BLaER1 treated with 17β-estradiol and CSF1 and Interleukin-3, amounts not matched to agents 10 nM and 100 nM (cell line): ENCODE measurements around the gene TEX44.
"Not testable (repeated sequence)": the region's sequence is repeated elsewhere in the genome, so short reads cannot be mapped to it uniquely, and the experiment has no call there.

Experiments used
- H3K27ac ChIP-seq, 11 experiments: shearing (Covaris generic); formaldehyde crosslinking; 2 replicates each; pipeline ENCODE4 v1.8.1; 2022
- H3K27me3 ChIP-seq, 11 experiments: shearing (Covaris generic); formaldehyde crosslinking; 2 replicates each; pipeline ENCODE4 v1.8.1; 2022
- H3K36me3 ChIP-seq, 11 experiments: shearing (Covaris generic); formaldehyde crosslinking; 2 replicates each; pipeline ENCODE4 v1.8.1; 2022
- H3K4me1 ChIP-seq, 10 experiments: shearing (Covaris generic); formaldehyde crosslinking; 2 replicates each; pipeline ENCODE4 v1.8.1; 2022
- H3K4me2 ChIP-seq, 11 experiments: shearing (Covaris generic); formaldehyde crosslinking; 2 replicates each; pipeline ENCODE4 v1.8.1; 2022
- H3K4me3 ChIP-seq, 10 experiments: shearing (Covaris generic); formaldehyde crosslinking; 2 replicates each; pipeline ENCODE4 v1.8.1; 2022
- H3K9ac ChIP-seq, 11 experiments: shearing (Covaris generic); formaldehyde crosslinking; 2 replicates each; pipeline ENCODE4 v1.8.1; 2022
- H3K9me3 ChIP-seq, 11 experiments: shearing (Covaris generic); formaldehyde crosslinking; replicated peaks in 1 of 11; 2 replicates each; pipeline ENCODE4 v1.8.1; 2022
- H4K20me1 ChIP-seq, 11 experiments: shearing (Covaris generic); formaldehyde crosslinking; 2 replicates each; pipeline ENCODE4 v1.8.1; 2022
- Cebpa-rat ChIP-seq, 11 experiments: shearing (Covaris generic); IDR thresholded peaks; 2 replicates each; pipeline ENCODE4 v1.8.1; 2022

The TEX44 gene

GRCh38 chr2:231576465-231576864, 16.2 kb upstream of the TEX44 start:
- no peak overlapping the region for H3K4me3 ChIP-seq
- peak overlapping the region in 4 of 11 experiments; percentile 12 to 45 (median 40); a peak in 4 of 22 replicates for H3K27ac ChIP-seq
- no peak for TF ChIP-seq Cebpa-rat (IDR thresholded peaks at IDR 0.05)
- peak overlapping the region in 9 of 11 experiments; percentile 21 to 59 (median 45); a peak in 15 of 22 replicates for H3K4me2 ChIP-seq
- H3K9ac ChIP-seq, result peak overlapping the region in 2 of 11 experiments; percentile 3 to 17; a peak in 2 of 22 replicates
- H3K4me1 ChIP-seq, result peaks cover 5 to 18% (median 14%) of the 10 kb centered on the region in 10 experiments; a peak in 19 of 20 replicates
- no peaks in the 10 kb centered on the region for H4K20me1 ChIP-seq
- peaks cover 0 to 12% (median 0%) of the 10 kb centered on the region in 11 experiments; a peak in 4 of 22 replicates for H3K9me3 ChIP-seq
- H3K36me3 ChIP-seq, result no peaks in the 10 kb centered on the region
- no peaks in the 10 kb centered on the region for H3K27me3 ChIP-seq

- H3K9ac ChIP-seq, H3K4me3 ChIP-seq, H3K27ac ChIP-seq, H3K36me3 ChIP-seq, H3K27me3 ChIP-seq, H4K20me1 ChIP-seq, H3K4me2 ChIP-seq: not testable (repeated sequence)
- peaks cover 5 to 16% (median 13%) of the 10 kb centered on the region in 10 experiments; a peak in 19 of 20 replicates for H3K4me1 ChIP-seq
- H3K9me3 ChIP-seq, result peaks cover 0 to 12% (median 0%) of the 10 kb centered on the region in 11 experiments; a peak in 4 of 22 replicates
Measured at GRCh38 chr2:231578655-231579054, 14.0 kb upstream of the TEX44 start.

- no peaks in the 10 kb centered on the region for H3K36me3 ChIP-seq
- TF ChIP-seq Cebpa-rat (IDR thresholded peaks at IDR 0.05), result no peak
- H3K4me2 ChIP-seq, result no peak overlapping the region
- no peak overlapping the region for H3K9ac ChIP-seq
- no peaks in the 10 kb centered on the region for H3K27me3 ChIP-seq
- peaks cover 0 to 12% (median 0%) of the 10 kb centered on the region in 11 experiments; a peak in 4 of 22 replicates for H3K9me3 ChIP-seq
- H3K4me1 ChIP-seq, result peaks cover 5 to 16% (median 13%) of the 10 kb centered on the region in 10 experiments; a peak in 19 of 20 replicates
- H3K27ac ChIP-seq, result no peak overlapping the region
- no peak overlapping the region for H3K4me3 ChIP-seq
- H4K20me1 ChIP-seq, result no peaks in the 10 kb centered on the region
Measured at GRCh38 chr2:231579560-231579959, 13.1 kb upstream of the TEX44 start.

- TF ChIP-seq Cebpa-rat (IDR thresholded peaks at IDR 0.05), result no peak
- peaks cover 0 to 7% (median 0%) of the 10 kb centered on the region in 11 experiments; a peak in 3 of 22 replicates for H3K9me3 ChIP-seq
- no peaks in the 10 kb centered on the region for H4K20me1 ChIP-seq
- peaks cover 3 to 8% (median 3%) of the 10 kb centered on the region in 10 experiments; a peak in 19 of 20 replicates for H3K4me1 ChIP-seq
- H3K4me3 ChIP-seq, result no peak overlapping the region
- no peak overlapping the region for H3K9ac ChIP-seq
- no peaks in the 10 kb centered on the region for H3K27me3 ChIP-seq
- H3K4me2 ChIP-seq, result no peak overlapping the region
- H3K36me3 ChIP-seq, result no peaks in the 10 kb centered on the region
- no peak overlapping the region for H3K27ac ChIP-seq
Measured at GRCh38 chr2:231581328-231581727, 11.3 kb upstream of the TEX44 start.

DNA sequence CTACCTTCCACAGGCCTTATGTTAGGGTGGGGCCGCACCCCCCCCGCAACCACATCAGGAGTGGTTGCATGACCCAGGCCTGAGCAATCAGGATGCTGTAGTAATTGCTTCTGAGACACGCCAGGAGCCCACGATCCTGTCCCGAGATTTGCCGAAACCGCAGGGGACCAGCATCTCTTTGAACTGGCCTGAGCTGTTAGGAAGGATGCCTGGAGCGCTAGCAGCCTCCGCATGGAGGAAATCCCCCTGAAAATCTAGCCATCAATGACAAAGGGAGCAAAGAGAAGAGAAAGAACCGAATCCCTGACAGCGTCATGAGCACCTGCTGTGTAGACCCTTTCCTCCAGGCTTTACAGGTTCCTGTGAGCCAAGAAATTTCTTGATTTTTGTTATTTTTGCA, 8.7 kb upstream of the TEX44 start:
- Histone ChIP-seq H3K27me3 (no peaks in the 10 kb centered on the region), H3K9ac (no peak overlapping the region), H3K36me3 (no peaks in the 10 kb centered on the region), H3K9me3 (no peaks in the 10 kb centered on the region; a peak in 1 of 22 replicates), H3K27ac (no peak overlapping the region), H3K4me1 (peaks cover 0 to 6% (median 0%) of the 10 kb centered on the region in 10 experiments; a peak in 6 of 20 replicates), H3K4me2 (no peak overlapping the region), H3K4me3 (no peak overlapping the region), H4K20me1 (no peaks in the 10 kb centered on the region)
- no peak for TF ChIP-seq Cebpa-rat (IDR thresholded peaks at IDR 0.05)

DNA sequence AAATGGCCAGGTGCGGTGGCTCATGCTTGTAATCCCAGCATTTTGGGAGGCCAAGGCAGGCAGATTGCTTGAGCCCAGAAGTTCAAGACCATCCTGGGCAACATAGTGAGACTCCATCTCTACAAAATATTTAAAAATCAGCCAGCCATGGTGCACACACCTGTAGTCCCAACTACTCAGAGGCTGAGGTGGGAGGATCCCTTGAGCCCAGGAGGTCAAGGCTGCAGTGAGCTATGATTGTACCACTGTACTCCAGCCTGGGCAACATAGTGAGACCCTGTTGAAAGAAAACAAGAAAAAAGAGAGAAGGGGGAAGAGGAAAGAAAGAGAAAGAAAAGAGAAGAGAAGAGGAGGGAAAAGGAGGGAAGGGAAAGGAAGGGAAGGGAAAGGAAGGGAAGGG, 4.9 kb upstream of the TEX44 start:
- not testable (repeated sequence) for H3K9me3 ChIP-seq, H4K20me1 ChIP-seq, H3K4me3 ChIP-seq, H3K4me2 ChIP-seq, H3K27me3 ChIP-seq, H3K4me1 ChIP-seq, H3K27ac ChIP-seq, H3K9ac ChIP-seq, H3K36me3 ChIP-seq

GRCh38 chr2:231589656-231590055, 3.0 kb upstream of the TEX44 start:
- Histone ChIP-seq H3K36me3 (no peaks in the 10 kb centered on the region), H3K4me2 (no peak overlapping the region), H3K4me1 (no peaks in the 10 kb centered on the region), H3K9me3 (no peaks in the 10 kb centered on the region), H3K27me3 (no peaks in the 10 kb centered on the region), H3K4me3 (no peak overlapping the region), H3K27ac (no peak overlapping the region), H4K20me1 (no peaks in the 10 kb centered on the region), H3K9ac (no peak overlapping the region)
- TF ChIP-seq Cebpa-rat (IDR thresholded peaks at IDR 0.05), result no peak

DNA sequence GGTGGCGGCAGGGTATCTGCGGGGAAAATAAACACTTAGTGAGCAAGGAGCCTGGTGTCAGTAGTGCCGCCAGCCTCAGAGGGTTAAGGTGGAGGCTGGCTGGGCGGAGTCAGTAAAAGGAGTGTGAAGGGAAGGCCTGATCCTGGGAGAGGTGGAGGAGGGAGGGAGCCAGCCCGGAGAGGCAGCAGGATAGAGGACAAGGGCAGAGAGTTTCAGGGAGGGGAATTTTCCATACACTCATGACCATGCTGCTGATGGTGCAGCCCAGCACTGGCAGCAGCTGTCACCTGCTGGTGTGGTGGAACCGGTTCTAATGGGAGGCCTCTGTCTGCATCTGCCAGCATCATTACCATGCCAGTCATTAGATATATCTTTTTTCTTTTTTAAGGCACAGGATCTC, 2.0 kb upstream of the TEX44 start:
- Histone ChIP-seq H3K4me3 (no peak overlapping the region), H3K36me3 (no peaks in the 10 kb centered on the region), H3K4me1 (no peaks in the 10 kb centered on the region), H3K9me3 (no peaks in the 10 kb centered on the region), H3K27me3 (no peaks in the 10 kb centered on the region), H3K27ac (no peak overlapping the region), H4K20me1 (no peaks in the 10 kb centered on the region), H3K9ac (no peak overlapping the region), H3K4me2 (no peak overlapping the region)
- TF ChIP-seq Cebpa-rat (IDR thresholded peaks at IDR 0.05), result no peak

DNA sequence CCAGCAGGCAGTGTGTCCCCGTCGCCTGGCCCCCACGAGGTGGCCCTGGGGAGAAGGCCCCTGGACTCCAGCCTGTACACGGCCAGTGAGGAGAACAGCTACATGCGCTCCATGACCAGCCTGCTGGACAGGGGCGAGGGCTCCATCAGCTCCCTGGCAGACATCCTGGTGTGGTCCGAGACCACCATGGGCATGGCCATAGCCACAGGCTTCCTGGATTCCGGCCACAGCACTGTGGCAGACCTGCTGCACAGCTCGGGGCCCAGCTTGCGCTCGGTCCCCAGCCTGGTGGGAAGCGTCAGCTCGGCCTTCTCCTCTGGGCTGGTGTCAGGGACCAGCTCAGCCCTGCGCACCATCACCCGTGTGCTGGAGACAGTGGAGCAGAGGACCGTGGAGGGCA, 1.0 kb downstream of the TEX44 start:
- Histone ChIP-seq H3K9me3 (no peaks in the 10 kb centered on the region), H3K4me1 (peaks cover 0 to 7% (median 0%) of the 10 kb centered on the region in 10 experiments; a peak in 3 of 20 replicates)

DNA sequence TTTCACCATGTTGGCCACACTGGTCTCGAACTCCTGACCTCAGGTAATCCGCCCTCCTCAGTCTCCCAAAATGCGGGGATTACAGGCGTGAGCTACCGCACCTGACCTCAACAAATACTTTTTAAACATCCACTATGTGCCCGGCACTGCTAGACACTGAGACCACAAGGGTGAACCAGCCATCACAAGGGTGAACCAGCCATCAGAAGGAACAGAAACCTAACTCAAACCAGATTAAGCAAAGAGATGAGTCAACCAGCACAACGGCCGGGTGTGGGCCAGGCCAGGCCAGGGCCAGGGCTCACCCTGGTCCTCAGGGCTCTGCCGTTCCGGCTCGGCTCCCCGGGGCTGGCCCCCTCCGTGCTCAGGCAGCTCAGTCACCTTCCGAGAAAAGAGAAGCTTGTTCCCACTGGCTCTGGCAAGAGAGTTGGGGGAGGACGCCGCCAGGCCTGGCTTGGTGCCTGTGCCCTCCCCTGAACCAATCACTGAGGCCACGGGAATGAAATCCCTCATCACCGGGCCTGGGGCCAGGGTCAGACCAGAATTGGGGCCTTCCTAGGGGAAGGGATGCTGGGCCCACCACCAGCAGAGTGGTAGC, 4.4 kb downstream of the TEX44 start:
- no peak overlapping the region for H3K27ac ChIP-seq
- H3K4me1 ChIP-seq, result peaks cover 0 to 21% (median 12%) of the 10 kb centered on the region in 10 experiments; a peak in 15 of 20 replicates
- H3K4me2 ChIP-seq, result peak overlapping the region in 4 of 11 experiments; percentile 1 to 38 (median 14); a peak in 3 of 22 replicates
- H4K20me1 ChIP-seq, result no peaks in the 10 kb centered on the region
- no peaks in the 10 kb centered on the region for H3K9me3 ChIP-seq
- H3K4me3 ChIP-seq, result no peak overlapping the region
- H3K9ac ChIP-seq, result no peak overlapping the region
- H3K27me3 ChIP-seq, result no peaks in the 10 kb centered on the region
- TF ChIP-seq Cebpa-rat (IDR thresholded peaks at IDR 0.05), result no peak
- no peaks in the 10 kb centered on the region for H3K36me3 ChIP-seq

More for the DNA sequence above, 1.0 kb downstream of the TEX44 start:
- no peaks in the 10 kb centered on the region for H3K36me3 ChIP-seq
- H3K9ac ChIP-seq, result no peak overlapping the region
- no peaks in the 10 kb centered on the region for H4K20me1 ChIP-seq
- H3K27me3 ChIP-seq, result no peaks in the 10 kb centered on the region
- TF ChIP-seq Cebpa-rat (IDR thresholded peaks at IDR 0.05), result no peak
- H3K4me2 ChIP-seq, result no peak overlapping the region
- H3K4me3 ChIP-seq, result no peak overlapping the region
- H3K27ac ChIP-seq, result no peak overlapping the region
